Smooth muscle cell (in vitro differentiated cells): ENCODE data around the gene COLEC12. TPM values are rescaled to one million over a fixed set of nuclear protein-coding genes. Genes with fewer than 3 reads are reported as not detected.

Experiments
- DNase-seq: peaks from one replicate; lab custom pipeline; 2025; ENCODE audit not compliant: unreplicated experiment; lab: John Stamatoyannopoulos, UW
- H2AFZ ChIP-seq: fragments of 200-600 bp; sonication (generic); 2 replicates; pipeline ENCODE4 v1.6.0; 2016; ENCODE audit warnings: antibody characterized with exemption, low read depth, mild to moderate bottlenecking
- H3F3A ChIP-seq: fragments of 200-600 bp; sonication (generic); 2 replicates; pipeline ENCODE4 v1.6.0; 2017; ENCODE audit warnings: antibody characterized with exemption, low read depth
- H3K27ac ChIP-seq: fragments of 200-600 bp; sonication (generic); 2 replicates; pipeline ENCODE4 v1.5.1; 2016; ENCODE audit warnings: low read depth, mild to moderate bottlenecking
- H3K27me3 ChIP-seq: fragments of 200-600 bp; sonication (generic); 2 replicates; pipeline ENCODE4 v1.6.1; 2016; ENCODE audit warnings: low read depth, mild to moderate bottlenecking
- H3K36me3 ChIP-seq: fragments of 200-600 bp; sonication (generic); 2 replicates; pipeline ENCODE4 v1.5.1; 2016; ENCODE audit warnings: low read depth
- H3K4me1 ChIP-seq: fragments of 200-600 bp; sonication (generic); 2 replicates; pipeline ENCODE4 v1.5.1; 2016; ENCODE audit warnings: low read depth
- H3K4me2 ChIP-seq: fragments of 200-600 bp; sonication (generic); 2 replicates; pipeline ENCODE4 v1.6.0; 2016; ENCODE audit warnings: mild to moderate bottlenecking
- H3K4me3 ChIP-seq: fragments of 200-600 bp; sonication (generic); 2 replicates; pipeline ENCODE4 v1.5.1; 2016; ENCODE audit warnings: mild to moderate bottlenecking
- H3K79me2 ChIP-seq: fragments of 200-600 bp; sonication (generic); 2 replicates; pipeline ENCODE4 v1.6.0; 2016; ENCODE audit warnings: low read depth, mild to moderate bottlenecking
- H3K9ac ChIP-seq: fragments of 200-600 bp; sonication (generic); 2 replicates; pipeline ENCODE4 v1.6.0; 2016; ENCODE audit warnings: low read depth
- H3K9me3 ChIP-seq: fragments of 200-600 bp; sonication (generic); replicated peaks from 2 replicates; pipeline ENCODE4 v1.5.1; 2016; ENCODE audit warnings: low read depth
- H4K20me1 ChIP-seq: fragments of 200-600 bp; sonication (generic); 2 replicates; pipeline ENCODE4 v1.6.0; 2016; ENCODE audit warnings: low read depth
- CTCF ChIP-seq: fragments of 200-600 bp; sonication (generic); IDR thresholded peaks from 2 replicates; pipeline ENCODE4 v1.5.1; 2017; ENCODE audit warnings: borderline replicate concordance, mild to moderate bottlenecking, antibody characterized with exemption; ENCODE audit not compliant: insufficient read depth, poor library complexity, severe bottlenecking
- WGBS: methylation state at CpG from one replicate; pipeline ENCODE4 v1.1.7; 2016; ENCODE audit warnings: low lambda C conversion rate; 5-methylcytosine and 5-hydroxymethylcytosine counted together
- polyA plus RNA-seq: library from polyadenylated mRNA; unstranded; fragments of >200 nt; fragmentation: Nextera tagmentation; extraction: Ambion mirVana; gene quantifications from 2 replicates; pipeline ENCODE4 v1.2.1, GENCODE V29; 2016
- total RNA-seq: library from RNA; depleted of rRNA; stranded (reverse); fragments of >200 nt; gene quantifications from 2 replicates; pipeline ENCODE4 v1.2.3, GENCODE V29; 2014

The COLEC12 gene
- total and polyA plus RNA-seq, 2 experiments from 2014 or later, result 10.8 to 13.7 TPM

GRCh38 chr18:267688-268552 is 232.6 kb downstream of the COLEC12 start, which contains the start of gene THOC1:
Gene THOC1, minus strand, starts transcription at chr18:268047. Its CDS starts 28 bp downstream, at chr18:268019.
- peak within 1 kb of the TSS; percentile 88 for H3K4me2 ChIP-seq
- H4K20me1 ChIP-seq, result no peaks in the 10 kb centered on the region
- peaks cover 16% of the 10 kb centered on the region for H3K79me2 ChIP-seq
- H2AFZ ChIP-seq, result peak within 1 kb of the TSS; percentile 87
- peak; percentile 73 for DNase-seq
- no peaks in the 10 kb centered on the region for H3K27me3 ChIP-seq
- peaks cover 4% of the 10 kb centered on the region for H3K4me1 ChIP-seq
- H3K4me3 ChIP-seq, result peak within 1 kb of the TSS; percentile 76
- 1% methylated on average over 58 of the region's 69 CpGs for WGBS
- H3K27ac ChIP-seq, result peak within 1 kb of the TSS; percentile 89
- H3F3A ChIP-seq, result no peaks in the 10 kb centered on the region
- peak within 1 kb of the TSS; percentile 97 for H3K9ac ChIP-seq
- no peaks in the 10 kb centered on the region for H3K36me3 ChIP-seq
- H3K9me3 ChIP-seq, result no peaks in the 10 kb centered on the region
- TF ChIP-seq CTCF, result no peak

DNA sequence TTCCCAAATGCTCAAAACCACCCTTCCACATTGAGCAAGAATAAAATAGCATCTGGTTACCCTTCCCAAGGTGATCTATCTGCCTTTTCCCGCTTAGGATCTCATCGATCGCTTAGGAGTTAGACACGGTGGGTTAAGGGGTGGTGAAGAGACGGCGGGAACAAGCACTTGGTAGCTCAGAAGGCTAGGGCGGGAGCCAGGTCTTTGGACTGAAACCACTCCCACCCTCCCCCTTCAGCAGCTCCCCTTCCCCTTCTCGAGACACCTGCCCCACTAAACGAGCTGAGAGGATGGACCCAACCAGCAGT is 233.2 kb downstream of the COLEC12 start:
- Histone ChIP-seq H3F3A (no peaks in the 10 kb centered on the region), H3K27me3 (no peaks in the 10 kb centered on the region), H3K4me2 (peak overlapping the region; percentile 88), H3K4me3 (peak overlapping the region; percentile 76), H3K79me2 (peaks cover 16% of the 10 kb centered on the region), H3K9ac (peak overlapping the region; percentile 97), H3K9me3 (no peaks in the 10 kb centered on the region), H2AFZ (peak overlapping the region; percentile 87), H4K20me1 (no peaks in the 10 kb centered on the region), H3K27ac (peak overlapping the region; percentile 89), H3K36me3 (no peaks in the 10 kb centered on the region), H3K4me1 (peaks cover 2% of the 10 kb centered on the region)
- no peak for DNase-seq
- no peak for TF ChIP-seq CTCF
- WGBS, result 3% methylated on average over 9 of the region's 9 CpGs

Other genes starting within 250 kb of the COLEC12 start
- gene THOC1, start 232.7 kb downstream of the COLEC12 start, total RNA-seq, result 42.8 and 48.7 TPM in 2 replicates
- 14.8 and 15.8 TPM in 2 replicates for gene THOC1, start 232.7 kb downstream of the COLEC12 start, polyA plus RNA-seq
- gene CETN1, start 79.7 kb upstream of the COLEC12 start, total RNA-seq, result not detected in 2 replicates
- gene CETN1, start 79.7 kb upstream of the COLEC12 start, polyA plus RNA-seq, result not detected in 2 replicates
- gene CLUL1, start 96.3 kb upstream of the COLEC12 start, total RNA-seq, result 1.2 and 6.4 TPM in 2 replicates
- 1.1 and 2.2 TPM in 2 replicates for gene CLUL1, start 96.3 kb upstream of the COLEC12 start, polyA plus RNA-seq
- gene TYMS, start 157.0 kb upstream of the COLEC12 start, total RNA-seq, result 26.9 and 29.1 TPM in 2 replicates
- 77.7 and 85.3 TPM in 2 replicates for gene TYMS, start 157.0 kb upstream of the COLEC12 start, polyA plus RNA-seq
- gene ENOSF1, start 211.9 kb upstream of the COLEC12 start, total RNA-seq, result 12.4 and 17.7 TPM in 2 replicates
- gene ENOSF1, start 211.9 kb upstream of the COLEC12 start, polyA plus RNA-seq, result 6.6 and 14.4 TPM in 2 replicates